GM12801 (cell line): Measurements from ENCODE around the gene ALG12.

Source experiments
- TF ChIP-seq, protein P1 (sequence below): IDR thresholded peaks from one replicate; pipeline ENCODE4 v1.5.1; 2011; ENCODE audit warnings: control low read depth; ENCODE audit not compliant: insufficient read length; ENCODE audit errors: extremely low read depth

The ALG12 gene

GRCh38 chr22:49909476-49910205 lies 8.6 kb downstream of the ALG12 start:
- TF ChIP-seq, protein P1, sequence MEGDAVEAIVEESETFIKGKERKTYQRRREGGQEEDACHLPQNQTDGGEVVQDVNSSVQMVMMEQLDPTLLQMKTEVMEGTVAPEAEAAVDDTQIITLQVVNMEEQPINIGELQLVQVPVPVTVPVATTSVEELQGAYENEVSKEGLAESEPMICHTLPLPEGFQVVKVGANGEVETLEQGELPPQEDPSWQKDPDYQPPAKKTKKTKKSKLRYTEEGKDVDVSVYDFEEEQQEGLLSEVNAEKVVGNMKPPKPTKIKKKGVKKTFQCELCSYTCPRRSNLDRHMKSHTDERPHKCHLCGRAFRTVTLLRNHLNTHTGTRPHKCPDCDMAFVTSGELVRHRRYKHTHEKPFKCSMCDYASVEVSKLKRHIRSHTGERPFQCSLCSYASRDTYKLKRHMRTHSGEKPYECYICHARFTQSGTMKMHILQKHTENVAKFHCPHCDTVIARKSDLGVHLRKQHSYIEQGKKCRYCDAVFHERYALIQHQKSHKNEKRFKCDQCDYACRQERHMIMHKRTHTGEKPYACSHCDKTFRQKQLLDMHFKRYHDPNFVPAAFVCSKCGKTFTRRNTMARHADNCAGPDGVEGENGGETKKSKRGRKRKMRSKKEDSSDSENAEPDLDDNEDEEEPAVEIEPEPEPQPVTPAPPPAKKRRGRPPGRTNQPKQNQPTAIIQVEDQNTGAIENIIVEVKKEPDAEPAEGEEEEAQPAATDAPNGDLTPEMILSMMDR = no peak

DNA sequence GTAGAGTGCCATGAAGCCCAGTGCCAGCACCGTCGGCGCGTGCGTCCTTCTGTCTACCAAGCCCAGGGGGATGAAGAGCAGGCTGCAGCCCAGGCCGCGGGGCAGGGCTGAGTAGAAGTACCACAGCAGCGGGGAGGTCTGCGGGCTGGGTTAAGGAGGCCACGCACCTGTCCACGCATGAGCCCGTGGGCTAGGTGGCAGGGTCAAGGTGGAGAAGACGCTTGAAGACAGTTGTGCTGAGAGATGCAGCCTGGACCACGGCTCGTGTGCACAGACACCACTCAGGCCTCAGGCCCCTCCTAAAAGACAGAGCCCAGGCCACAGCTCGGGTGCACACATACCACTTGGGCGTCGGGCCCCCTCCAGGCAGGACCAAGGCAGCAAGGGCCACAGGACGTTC lies 10.4 kb downstream of the ALG12 start:
- TF ChIP-seq, protein P1 = no peak

DNA sequence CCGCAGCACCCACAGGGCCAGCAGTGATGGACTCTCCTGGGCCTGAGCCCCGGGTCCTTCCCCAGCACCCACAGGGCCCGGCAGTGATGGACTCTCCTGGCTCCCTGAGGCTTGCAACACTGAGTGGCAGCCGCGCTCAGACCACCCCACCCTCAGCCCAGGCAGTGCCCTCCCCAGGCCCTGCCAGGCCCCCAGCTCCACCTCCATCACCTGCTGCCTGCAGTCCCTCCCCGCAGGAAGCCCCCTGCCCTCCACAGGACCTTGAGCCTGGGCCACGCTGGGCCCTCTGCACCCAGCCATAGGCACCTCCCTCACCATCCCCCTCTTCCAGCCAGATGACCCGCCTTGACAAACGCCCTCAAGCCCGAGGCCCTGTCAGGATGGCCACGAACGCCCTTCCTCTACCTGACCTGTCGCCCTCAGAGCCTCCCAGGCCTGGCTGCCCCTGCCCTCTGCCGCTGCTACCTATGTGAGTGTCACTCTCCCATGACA lies 11.4 kb downstream of the ALG12 start:
- TF ChIP-seq, protein P1 = no peak

DNA sequence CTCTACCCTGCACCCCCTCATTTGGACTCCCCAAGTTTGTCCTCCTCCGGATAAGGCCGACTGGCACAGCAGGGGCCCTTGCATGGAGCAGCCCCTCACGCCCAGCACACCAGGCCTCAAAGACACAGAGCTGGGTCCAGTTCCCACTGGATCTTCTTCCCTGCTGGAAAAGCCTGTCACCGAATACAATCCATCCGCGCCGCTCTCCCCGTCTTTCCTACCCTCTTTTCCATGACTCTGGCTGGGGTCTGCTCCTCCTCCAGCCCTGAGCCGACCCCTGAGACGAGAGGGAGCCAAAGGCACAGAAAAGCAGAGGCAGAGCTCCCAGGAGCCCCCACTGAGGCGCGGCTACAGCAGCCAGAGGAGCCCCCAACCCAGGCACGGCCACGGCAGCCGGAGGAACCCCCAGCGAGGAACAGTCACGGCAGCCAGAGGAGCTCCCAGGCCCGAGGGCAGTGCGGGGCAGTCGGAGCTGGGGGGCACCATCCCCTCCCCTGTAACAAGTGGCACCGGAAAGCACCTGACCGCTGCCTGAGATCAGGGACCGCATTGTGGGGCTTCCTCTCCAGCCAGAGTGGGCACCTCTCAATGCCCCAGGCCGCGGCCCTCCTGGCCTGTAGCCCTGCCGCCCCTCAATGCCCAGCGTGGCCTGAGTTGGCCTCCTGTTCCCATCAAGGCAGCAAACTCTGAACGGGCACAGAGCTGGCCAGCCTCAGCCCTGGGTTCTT lies 12.0 kb downstream of the ALG12 start:
- TF ChIP-seq, protein P1 = no peak

GRCh38 chr22:49905465-49905864 lies 12.8 kb downstream of the ALG12 start:
- TF ChIP-seq, protein P1 = no peak

DNA sequence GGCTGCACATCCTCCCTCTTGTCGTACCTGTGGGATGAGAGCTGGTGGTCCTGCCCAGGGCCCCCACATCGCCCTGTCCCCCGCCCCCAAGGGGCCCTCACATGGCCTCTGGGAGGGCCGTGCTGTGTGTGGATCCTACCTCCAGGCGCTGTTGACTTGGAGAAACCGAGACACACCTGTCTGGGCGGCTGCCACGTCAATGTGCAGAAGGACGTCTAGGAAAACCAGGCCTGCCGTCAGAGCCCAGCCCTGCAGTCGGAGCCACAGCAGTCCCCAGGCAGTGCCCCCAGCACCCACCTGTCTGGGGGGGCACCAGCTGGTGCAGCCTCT lies 14.2 kb downstream of the ALG12 start:
- TF ChIP-seq, protein P1 = no peak

- TF ChIP-seq, protein P1 = no peak
These were observed 14.8 kb downstream of the ALG12 start for GRCh38 chr22:49903322-49904039.
